ENCODE measurements around the gene OR10H2.

The OR10H2 gene

DNA sequence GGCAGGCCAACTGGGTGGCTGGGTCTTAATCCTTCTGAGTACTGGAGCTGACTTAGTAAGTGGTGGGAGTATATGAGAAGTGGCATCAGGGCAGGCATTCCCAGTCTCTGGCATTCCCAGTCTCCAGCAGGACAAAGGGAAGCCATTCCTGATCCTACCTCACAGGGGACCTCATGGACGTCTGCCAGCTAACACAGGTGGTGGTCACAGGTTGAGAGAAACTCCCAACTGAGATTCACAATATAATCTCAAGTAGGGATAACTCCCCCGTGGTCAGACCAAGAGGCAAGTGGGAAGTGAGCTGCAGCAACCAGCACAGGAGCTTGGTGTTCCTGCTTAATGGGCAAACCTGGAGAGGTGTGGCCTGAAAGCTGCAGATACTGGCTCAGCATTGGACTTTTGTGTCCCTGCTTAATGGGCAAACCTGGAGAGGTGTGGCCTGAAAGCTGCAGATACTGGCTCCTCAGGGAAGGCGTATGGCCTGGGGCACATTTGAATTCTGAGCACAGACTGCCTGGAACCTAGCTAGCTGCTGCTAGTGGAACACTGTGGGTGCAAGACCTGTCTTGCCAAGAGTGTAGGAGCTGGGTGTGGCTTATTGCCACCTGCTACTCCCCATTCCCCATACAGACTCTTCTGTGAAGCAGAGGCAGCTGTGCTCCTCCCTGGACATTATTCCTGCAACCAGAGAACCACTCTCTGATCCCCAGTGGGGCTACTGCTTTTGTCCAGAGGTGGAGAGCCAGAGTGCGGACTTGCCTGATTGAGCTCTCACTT, 25.9 kb upstream of the OR10H2 start:
- TF ChIP-seq, protein P1, sequence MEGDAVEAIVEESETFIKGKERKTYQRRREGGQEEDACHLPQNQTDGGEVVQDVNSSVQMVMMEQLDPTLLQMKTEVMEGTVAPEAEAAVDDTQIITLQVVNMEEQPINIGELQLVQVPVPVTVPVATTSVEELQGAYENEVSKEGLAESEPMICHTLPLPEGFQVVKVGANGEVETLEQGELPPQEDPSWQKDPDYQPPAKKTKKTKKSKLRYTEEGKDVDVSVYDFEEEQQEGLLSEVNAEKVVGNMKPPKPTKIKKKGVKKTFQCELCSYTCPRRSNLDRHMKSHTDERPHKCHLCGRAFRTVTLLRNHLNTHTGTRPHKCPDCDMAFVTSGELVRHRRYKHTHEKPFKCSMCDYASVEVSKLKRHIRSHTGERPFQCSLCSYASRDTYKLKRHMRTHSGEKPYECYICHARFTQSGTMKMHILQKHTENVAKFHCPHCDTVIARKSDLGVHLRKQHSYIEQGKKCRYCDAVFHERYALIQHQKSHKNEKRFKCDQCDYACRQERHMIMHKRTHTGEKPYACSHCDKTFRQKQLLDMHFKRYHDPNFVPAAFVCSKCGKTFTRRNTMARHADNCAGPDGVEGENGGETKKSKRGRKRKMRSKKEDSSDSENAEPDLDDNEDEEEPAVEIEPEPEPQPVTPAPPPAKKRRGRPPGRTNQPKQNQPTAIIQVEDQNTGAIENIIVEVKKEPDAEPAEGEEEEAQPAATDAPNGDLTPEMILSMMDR (IDR thresholded peaks at IDR 0.05; ENCODE audit: low read depth, low read length, missing control alignments) = no peak
- no peak for DNase-seq (ENCODE audit: extremely low read depth, low read depth)
- H3K4me3 ChIP-seq (replicated peaks; ENCODE audit: low read depth, low read length) = no peak overlapping the region

DNA sequence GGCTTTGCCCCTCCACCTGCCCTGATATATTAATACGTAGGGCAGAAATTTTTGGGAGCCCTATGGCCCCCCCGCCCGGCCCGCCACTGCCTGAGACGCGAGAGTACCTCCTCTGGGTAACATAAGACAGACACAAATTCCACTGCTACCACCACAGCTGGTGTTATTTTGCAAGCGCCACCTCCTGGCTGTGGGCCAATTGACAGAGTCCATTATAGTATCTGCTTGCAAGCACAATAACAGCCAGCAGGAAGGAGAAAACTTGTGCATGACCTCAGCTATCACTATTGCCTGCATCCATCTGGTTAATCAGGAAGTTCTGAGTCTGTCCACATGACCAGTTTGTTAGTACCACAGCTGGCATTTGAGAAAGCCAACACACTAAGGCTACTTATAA, 25.3 kb upstream of the OR10H2 start:
- TF ChIP-seq, protein P1 (IDR thresholded peaks at IDR 0.05; ENCODE audit: low read depth, low read length, missing control alignments) = no peak
- DNase-seq (ENCODE audit: extremely low read depth, low read depth) = peak; percentile 3
- no peak overlapping the region for H3K4me3 ChIP-seq (replicated peaks; ENCODE audit: low read depth, low read length)

DNA sequence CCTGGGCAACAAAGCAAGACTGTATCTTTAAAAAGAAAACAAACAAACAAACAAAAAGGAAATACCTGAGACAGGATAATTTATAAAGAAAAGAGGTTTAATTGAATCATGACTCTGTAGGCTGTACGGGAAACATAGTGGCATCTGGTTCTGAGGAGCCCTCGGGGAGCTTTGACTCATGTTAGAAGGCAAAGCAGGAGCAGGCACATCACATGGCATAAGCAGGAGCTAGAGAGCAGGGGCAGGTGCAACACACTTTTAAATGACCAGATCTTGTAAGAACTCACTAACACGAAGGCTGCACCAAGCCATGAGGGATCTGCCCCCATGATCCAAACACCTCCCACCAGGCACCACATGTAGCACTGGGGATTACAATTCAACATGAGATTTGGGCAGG, 13.2 kb upstream of the OR10H2 start:
- TF ChIP-seq, protein P1 (IDR thresholded peaks at IDR 0.05; ENCODE audit: low read depth, low read length, missing control alignments) = no peak
- H3K4me3 ChIP-seq (replicated peaks; ENCODE audit: low read depth, low read length) = no peak overlapping the region

DNA sequence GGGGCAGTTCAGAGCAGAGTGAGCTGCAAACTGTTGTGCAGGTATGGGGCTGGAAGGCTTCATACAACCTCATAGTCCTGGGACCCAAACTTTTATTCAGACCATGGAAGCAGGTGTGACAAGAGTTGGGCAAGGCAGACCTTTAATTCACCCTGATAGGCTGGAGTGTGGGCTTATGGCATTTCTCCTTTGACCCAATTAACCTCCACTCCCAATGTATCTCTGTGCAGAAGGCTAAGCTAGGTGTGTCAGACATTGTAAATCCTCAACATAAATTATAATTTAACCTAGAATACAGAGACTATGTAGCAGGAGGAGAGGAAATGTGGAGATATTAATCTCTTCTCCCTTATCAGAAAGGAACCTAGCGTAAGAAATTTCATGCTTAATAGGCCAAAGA, 12.2 kb upstream of the OR10H2 start:
- DNase-seq (ENCODE audit: extremely low read depth, low read depth) = no peak
- no peak overlapping the region for H3K4me3 ChIP-seq (replicated peaks; ENCODE audit: low read depth, low read length)
- TF ChIP-seq, protein P1 (IDR thresholded peaks at IDR 0.05; ENCODE audit: low read depth, low read length, missing control alignments) = no peak

More for the DNA sequence above, 13.2 kb upstream of the OR10H2 start:
- no peak for DNase-seq (ENCODE audit: extremely low read depth, low read depth)

DNA sequence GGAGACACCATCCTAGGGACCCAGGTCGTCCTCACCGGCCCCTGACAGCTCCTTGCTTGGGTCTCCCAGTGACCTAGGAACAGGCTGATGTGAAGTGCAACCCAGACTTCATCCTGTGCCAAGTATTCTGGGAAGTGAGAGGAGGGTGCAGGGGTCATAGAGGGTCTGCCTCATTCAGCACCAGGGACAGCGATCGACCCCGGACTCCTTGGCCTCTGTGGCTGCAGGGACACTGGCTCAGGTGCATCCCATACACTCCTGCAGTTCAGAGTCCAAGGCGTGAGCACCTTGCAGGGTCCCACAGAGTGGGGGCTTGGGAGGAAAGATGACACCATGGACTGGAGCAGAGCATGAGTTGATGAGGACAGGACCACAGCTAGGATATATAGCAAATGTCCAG, 10.0 kb upstream of the OR10H2 start:
- TF ChIP-seq, protein P1 (IDR thresholded peaks at IDR 0.05; ENCODE audit: low read depth, low read length, missing control alignments) = no peak
- no peak overlapping the region for H3K4me3 ChIP-seq (replicated peaks; ENCODE audit: low read depth, low read length)
- DNase-seq (ENCODE audit: extremely low read depth, low read depth) = no peak

DNA sequence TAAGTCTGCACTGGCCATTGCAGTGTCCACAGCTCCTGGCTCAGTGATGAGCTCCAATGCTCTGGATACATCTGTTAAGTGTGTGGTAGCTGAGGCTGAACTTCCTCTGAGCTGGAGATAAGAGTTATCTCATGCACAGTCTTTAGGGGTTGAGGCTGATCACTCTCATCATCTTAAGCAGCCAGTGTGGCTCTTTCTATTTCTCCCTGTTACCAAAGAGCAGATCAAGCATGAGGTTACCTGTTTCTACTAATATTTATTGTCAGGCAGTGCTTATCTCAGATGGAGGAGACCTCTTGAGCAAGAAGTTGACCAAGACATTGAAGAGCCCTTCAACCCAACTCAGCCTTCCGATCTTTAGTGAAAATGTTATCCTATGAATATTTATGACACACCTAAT, 6.6 kb upstream of the OR10H2 start:
- no peak for DNase-seq (ENCODE audit: extremely low read depth, low read depth)
- TF ChIP-seq, protein P1 (IDR thresholded peaks at IDR 0.05; ENCODE audit: low read depth, low read length, missing control alignments) = no peak

DNA sequence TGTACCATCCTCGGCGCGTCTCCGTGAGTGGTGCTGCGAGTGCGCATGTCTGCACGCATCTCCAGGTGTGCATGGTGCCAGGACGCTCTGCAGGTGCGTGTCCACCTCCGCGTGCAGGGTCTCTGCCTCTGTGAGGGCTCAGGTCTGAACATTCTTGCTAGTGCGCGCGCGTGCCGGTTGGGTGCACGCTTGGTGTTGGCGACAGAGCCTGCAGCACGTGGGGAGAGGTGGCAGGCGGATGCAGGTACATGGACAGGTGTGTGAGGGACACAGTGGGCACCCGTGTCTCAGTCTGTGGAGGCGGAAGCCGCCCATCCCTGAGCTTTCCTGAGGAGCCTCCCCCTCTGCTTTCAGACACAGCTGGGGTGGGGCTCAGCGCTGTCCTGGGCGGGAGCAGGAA, 4.9 kb upstream of the OR10H2 start:
- DNase-seq (ENCODE audit: extremely low read depth, low read depth) = no peak
- H3K4me3 ChIP-seq (replicated peaks; ENCODE audit: low read depth, low read length) = no peak overlapping the region
- TF ChIP-seq, protein P1 (IDR thresholded peaks at IDR 0.05; ENCODE audit: low read depth, low read length, missing control alignments) = no peak

More for the DNA sequence above, 6.6 kb upstream of the OR10H2 start:
- no peak overlapping the region for H3K4me3 ChIP-seq (replicated peaks; ENCODE audit: low read depth, low read length)

Data from HFF-Myc (cell line).